ENCODE data around the gene LAMA3. TPM values are rescaled to one million over a fixed set of nuclear protein-coding genes. Genes with fewer than 3 reads are reported as not detected.

Gene LAMA3
- total RNA-seq, 3 donors from 2014 or later (not counting 1 experiment from before 2014, with no cell fraction given), result not detected

- DNase-seq, result no peak
- no peaks in the 10 kb centered on the region for H3K4me1 ChIP-seq (ENCODE audit: control insufficient read depth, insufficient read depth, low read length)
- Mint-ChIP-seq H3K27me3 (ENCODE audit: low read depth in 2 of 2) (peaks cover 0 to 5% of the 10 kb centered on the region in 2 donors), H3K4me3 (no peak overlapping the region), H3K9me3 (no peaks in the 10 kb centered on the region), H3K4me1 (peaks cover 0 to 6% of the 10 kb centered on the region in 2 donors), H3K27ac (no peak overlapping the region), H3K36me3 (no peaks in the 10 kb centered on the region)
- no peak overlapping the region for H3K27ac ChIP-seq (ENCODE audit: low read length)
- H3K27me3 ChIP-seq (ENCODE audit: control insufficient read depth, insufficient read depth, low read length), result no peaks in the 10 kb centered on the region
- no peak for ATAC-seq
- TF ChIP-seq CTCF (IDR thresholded peaks at IDR 0.05), result no peak
- no peak overlapping the region for H3K4me3 ChIP-seq (ENCODE audit: low read length)
- WGBS (ENCODE audit: insufficient coverage), result 100% methylated on average over 2 of the region's 3 CpGs
- intact Hi-C loops (cut with micrococcal nuclease), result no loop called here
- no peaks in the 10 kb centered on the region for H3K36me3 ChIP-seq (ENCODE audit: control insufficient read depth, insufficient read depth, low read length)
- H3K9me3 ChIP-seq (ENCODE audit: control insufficient read depth, insufficient read depth, low read length), result no peaks in the 10 kb centered on the region
Observed at GRCh38 chr18:23850215-23850614, 161.0 kb downstream of the LAMA3 start.

GRCh38 chr18:23851470-23852002 lies 162.3 kb downstream of the LAMA3 start:
- Histone ChIP-seq H3K9me3 (ENCODE audit: control insufficient read depth, insufficient read depth, low read length) (no peaks in the 10 kb centered on the region), H3K4me3 (ENCODE audit: low read length) (no peak overlapping the region), H3K27me3 (ENCODE audit: control insufficient read depth, insufficient read depth, low read length) (no peaks in the 10 kb centered on the region), H3K27ac (ENCODE audit: low read length) (no peak overlapping the region), H3K36me3 (ENCODE audit: control insufficient read depth, insufficient read depth, low read length) (no peaks in the 10 kb centered on the region), H3K4me1 (ENCODE audit: control insufficient read depth, insufficient read depth, low read length) (no peaks in the 10 kb centered on the region)
- 85% methylated on average over 3 of the region's 3 CpGs for WGBS (ENCODE audit: insufficient coverage)
- TF ChIP-seq CTCF (IDR thresholded peaks at IDR 0.05), result no peak
- Mint-ChIP-seq H3K36me3 (no peaks in the 10 kb centered on the region), H3K9me3 (no peaks in the 10 kb centered on the region), H3K27me3 (ENCODE audit: low read depth in 2 of 2) (peaks cover 0 to 8% of the 10 kb centered on the region in 2 donors), H3K4me3 (no peak overlapping the region), H3K4me1 (peaks cover 0 to 6% of the 10 kb centered on the region in 2 donors), H3K27ac (no peak overlapping the region)
- ATAC-seq, result no peak
- intact Hi-C loops (cut with micrococcal nuclease), result no loop called here
- DNase-seq, result no peak

DNA sequence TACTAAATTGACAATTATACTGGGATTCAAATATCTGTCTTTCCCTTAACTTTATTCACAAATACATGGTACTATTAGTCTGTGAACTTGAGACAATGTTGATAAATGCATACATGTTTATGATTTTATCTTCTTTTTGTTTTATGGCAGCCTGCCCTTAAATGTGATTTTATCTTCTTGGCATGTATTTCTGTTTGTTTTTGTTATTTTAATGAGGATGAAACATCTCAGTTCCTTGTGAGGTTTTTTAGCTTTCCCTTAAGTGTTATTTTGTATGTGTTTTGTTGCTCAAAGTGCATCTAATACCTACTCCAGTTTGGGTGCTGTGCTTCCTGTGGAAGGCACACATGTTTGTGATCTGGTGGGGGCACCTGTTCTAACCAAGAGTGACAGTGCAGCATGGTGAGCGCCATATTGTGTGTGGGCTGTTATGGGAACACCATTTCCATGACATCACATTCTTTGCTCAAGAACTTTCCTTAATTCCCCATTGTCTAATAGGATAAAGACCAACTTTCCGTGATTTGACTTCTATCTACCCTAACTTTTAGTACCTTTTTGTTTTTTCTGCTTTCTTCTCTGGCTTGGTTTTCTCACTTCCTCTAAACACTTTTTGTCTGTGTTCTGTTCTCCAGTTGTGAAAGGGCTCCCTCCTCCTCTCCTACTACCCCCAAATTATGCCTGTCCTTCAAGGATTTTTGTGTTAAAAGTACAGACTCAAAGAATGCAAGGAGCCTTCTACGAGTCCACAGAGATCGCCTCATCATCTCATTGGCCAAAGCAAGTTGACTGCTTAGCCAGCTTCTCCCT lies 163.2 kb downstream of the LAMA3 start:
- H3K27ac ChIP-seq (ENCODE audit: low read length), result no peak overlapping the region
- DNase-seq, result no peak
- TF ChIP-seq CTCF (IDR thresholded peaks at IDR 0.05), result no peak

More for the DNA sequence above, 163.2 kb downstream of the LAMA3 start:
- 84% methylated on average over 3 of the region's 4 CpGs for WGBS (ENCODE audit: insufficient coverage)
- no peak for ATAC-seq
- H3K4me1 ChIP-seq (ENCODE audit: control insufficient read depth, insufficient read depth, low read length), result no peaks in the 10 kb centered on the region
- Mint-ChIP-seq H3K9me3 (no peaks in the 10 kb centered on the region), H3K4me1 (peaks cover 0 to 6% of the 10 kb centered on the region in 2 donors), H3K27ac (no peak overlapping the region), H3K4me3 (no peak overlapping the region), H3K36me3 (no peaks in the 10 kb centered on the region), H3K27me3 (ENCODE audit: low read depth in 2 of 2) (peaks cover 0 to 12% of the 10 kb centered on the region in 2 donors)
- H3K9me3 ChIP-seq (ENCODE audit: control insufficient read depth, insufficient read depth, low read length), result no peaks in the 10 kb centered on the region
- no peak overlapping the region for H3K4me3 ChIP-seq (ENCODE audit: low read length)
- H3K27me3 ChIP-seq (ENCODE audit: control insufficient read depth, insufficient read depth, low read length), result no peaks in the 10 kb centered on the region
- H3K36me3 ChIP-seq (ENCODE audit: control insufficient read depth, insufficient read depth, low read length), result no peaks in the 10 kb centered on the region
- intact Hi-C loops (cut with micrococcal nuclease), result no loop called here

All from natural killer cell (primary cell).